ENCODE data around the gene FOLR1. TPM values are rescaled to one million over a fixed set of nuclear protein-coding genes. Genes with fewer than 3 reads are reported as not detected.
A peak's percentile ranks its signal among the peaks of the same experiment; 100 is the strongest.

The FOLR1 gene
- total and polyA plus RNA-seq, 9 of the 15 experiments (the other 6 are each of a cell fraction or from before 2014, with no cell fraction given): 0.22 to 2.3 (median 1.0) TPM

- Histone ChIP-seq H3K4me2 (ENCODE audit: insufficient read depth, low read length) (peak within 1 kb of the TSS; percentile 88), H2AFZ (ENCODE audit: low read depth, low read length) (peak within 1 kb of the TSS; percentile 79), H4K20me1 (replicated peaks; ENCODE audit: control insufficient read depth, insufficient read depth, low read length) (no peaks in the 10 kb centered on the region), H3K4me1 (replicated peaks in 1 of 2; ENCODE audit: control insufficient read depth in 2 of 2, insufficient read depth in 2 of 2, low read length in 2 of 2) (peaks cover 24 to 59% of the 10 kb centered on the region in 2 experiments), H3K27ac (ENCODE audit: extremely low read depth, low read depth, low read length) (peak within 1 kb of the TSS; percentile 88), H3K79me2 (ENCODE audit: control insufficient read depth, insufficient read depth, low read length) (peaks cover 27% of the 10 kb centered on the region), H3K9me1 (ENCODE audit: control insufficient read depth, insufficient read depth, low read length) (peaks cover 8% of the 10 kb centered on the region), H3K9ac (ENCODE audit: insufficient read depth in 1 of 2, low read depth in 2 of 2, low read length in 2 of 2) (peak within 1 kb of the TSS; percentile 82 to 96), H3K4me3 (peak within 1 kb of the TSS; percentile 84), H3K27me3 (ENCODE audit: control insufficient read depth in 2 of 2, insufficient read depth in 2 of 2, low read length in 2 of 2) (no peaks in the 10 kb centered on the region), H3K36me3 (ENCODE audit: control insufficient read depth, insufficient read depth, low read length) (peaks cover 37% of the 10 kb centered on the region; the same call in 2 of the 3 replicates), H3K9me3 (replicated peaks; ENCODE audit: control insufficient read depth, insufficient read depth, low read depth, low read length) (no peaks in the 10 kb centered on the region)
- no TSS peak for BruUV-seq (replicated peaks)
- intact Hi-C loops (cut with micrococcal nuclease) (no loop called here), in situ Hi-C loops (cut with MboI) (no loop called here)
- DNase-seq (ENCODE audit: extremely low read depth in 1 of 4, low spot score in 3 of 4) (peak; percentile 47 to 62 (median 62)), FAIRE-seq (no peak), ATAC-seq (peak; percentile 1; the same call in 2 of the 3 replicates)
- ChIA-PET CTCF (ENCODE audit: low intra/inter-chr PET ratio) (no interaction called here), POLR2A (interaction anchor here (0.6 to 1.4 kb wide), 5 partner anchors 10 to 209 kb away, joined by 3 to 5 read pairs (median 3); no protein-coding TSS in a partner anchor)
- 0% methylated on average over 4 of the region's 81 CpGs for WGBS (ENCODE audit: insufficient coverage, low coverage, missing lambda C conversion rate)
- peak; percentile 64 to 80; a peak in 3 of 4 replicates for TF ChIP-seq UBTF (IDR thresholded peaks at IDR 0.05; ENCODE audit: borderline replicate concordance in 1 of 2, low read depth in 2 of 2, low read length in 2 of 2)
- no peak for TF ChIP-seq TGIF2 (CRISPR knock-in tag; IDR thresholded peaks at IDR 0.05)
- TF ChIP-seq PHF8 (IDR thresholded peaks at IDR 0.05; ENCODE audit: borderline replicate concordance, low read length): 0 out of 2 replicates have a peak, but pooled peaks have one; percentile 9
- TF ChIP-seq RNF2 (IDR thresholded peaks at IDR 0.05): no peak
- TF ChIP-seq RERE (CRISPR knock-in tag; IDR thresholded peaks at IDR 0.05; ENCODE audit: borderline replicate concordance): peak; percentile 24; the same call in 1 of the 2 replicates
- peak; percentile 74 for TF ChIP-seq POLR2G (IDR thresholded peaks at IDR 0.05; ENCODE audit: low read depth, low read length)
- no peak for TF ChIP-seq RUNX1 (IDR thresholded peaks at IDR 0.05; ENCODE audit: low read depth)
- no peak for TF ChIP-seq SAP30 (IDR thresholded peaks at IDR 0.05; ENCODE audit: borderline replicate concordance, insufficient read depth, low read depth, low read length, poor library complexity, severe bottlenecking)
Measured at GRCh38 chr11:72224564-72225410, 32.8 kb downstream of the FOLR1 start, which contains the start of gene INPPL1. Gene INPPL1, plus strand, starts transcription at chr11:72224767. Its CDS starts 218 bp downstream, at chr11:72224985.

Data from K562 (cell line).